Kidney (tissue), 14 donors: ENCODE measurements around the gene COL23A1. TPM values are rescaled to one million over a fixed set of nuclear protein-coding genes. Genes with fewer than 3 reads are reported as not detected.

ENCODE experiments used
- DNase-seq, 5 donors: peaks; one replicate each; pipeline ENCODE4 v3.0.0-alpha.2; 2013 to 2020
- FAIRE-seq: peaks from 2 replicates; lab custom pipeline; 2012; peaks lifted over from hg19 to GRCh38; lab: Jason Lieb, UNC
- H3K27ac ChIP-seq, 2 donors: one replicate each; pipeline ENCODE4 v1.7.0; 2013; ENCODE audit warnings: low read depth in 2 of 2, low read length in 2 of 2, inconsistent platforms in 1 of 2
- H3K27me3 ChIP-seq: one replicate; pipeline ENCODE4 v1.7.1; 2013; ENCODE audit warnings: low read length, inconsistent platforms; ENCODE audit not compliant: control insufficient read depth, insufficient read depth
- H3K36me3 ChIP-seq, 3 donors: one replicate each; pipeline versions ENCODE4 v1.7.0 to v1.7.1; 2013; ENCODE audit warnings: low read length in 3 of 3, control low read depth in 1 of 3, inconsistent platforms in 1 of 3; ENCODE audit not compliant: insufficient read depth in 3 of 3, control insufficient read depth in 2 of 3
- H3K4me1 ChIP-seq, 3 donors: one replicate each; pipeline versions ENCODE4 v1.7.0 to v1.7.1; 2013; ENCODE audit warnings: low read length in 3 of 3, inconsistent platforms in 1 of 3, low read depth in 1 of 3; ENCODE audit not compliant: control insufficient read depth in 2 of 3, insufficient read depth in 2 of 3
- H3K4me3 ChIP-seq, 3 donors: one replicate each; pipeline versions ENCODE4 v1.7.0 to v1.8.1; 2013; ENCODE audit warnings: low read length in 3 of 3, control low read depth in 1 of 3, inconsistent platforms in 1 of 3
- H3K9ac ChIP-seq, 3 donors: one replicate each; pipeline versions ENCODE4 v1.7.0 to v1.7.1; 2013; ENCODE audit warnings: low read length in 3 of 3, control low read depth in 1 of 3, inconsistent platforms in 1 of 3
- H3K9me3 ChIP-seq, 3 donors: one replicate each; pipeline versions ENCODE4 v1.7.0 to v1.7.1; 2013; ENCODE audit warnings: low read length in 3 of 3, control low read depth in 1 of 3, inconsistent platforms in 1 of 3; ENCODE audit not compliant: control insufficient read depth in 2 of 3, insufficient read depth in 1 of 3
- intact Hi-C: fragments of 100-400 bp; cut with DNase I; formaldehyde crosslinking; loops from one replicate; pipeline ENCODE4 v1.11.1; 2022
- polyA plus RNA-seq: library from polyadenylated mRNA; stranded (reverse); fragments of 350-450 nt; fragmentation: Illumina TruSeq; extraction: RNeasy Lipid Tissue Mini Kit (QIAGEN cat#74804); gene quantifications from one replicate; pipeline ENCODE4 v1.2.3, GENCODE V29; 2014; ENCODE audit warnings: low read depth, low replicate concordance; ENCODE audit not compliant: insufficient read depth
- total RNA-seq: library from RNA; stranded (reverse); fragmentation: NEBNext Ultra II Directional; extraction: Animal tissue kit (Norgen Biotek cat#: 25700); gene quantifications from one replicate; pipeline ENCODE4 v1.2.1, GENCODE V29; 2021
- TF ChIP-seq, protein P1 (sequence below): IDR thresholded peaks from 3 replicates; pipeline ENCODE4 v1.5.1; 2012; ENCODE audit warnings: mild to moderate bottlenecking, moderate library complexity, borderline replicate concordance; ENCODE audit not compliant: insufficient read depth; ENCODE audit errors: extremely low read depth
- donor health status: control.
- donor health status: control.
- donor health status: control.
- donor health status: control.
- donor health status: control.
- donor health status: DM: yes; HTN: yes; CAD: no.
- donor health status: Normal renal cell carcinoma (clear cell type).

The COL23A1 gene
- total and polyA plus RNA-seq, 2 donors from 2014 or later = 4.1 to 8.7 TPM

DNA sequence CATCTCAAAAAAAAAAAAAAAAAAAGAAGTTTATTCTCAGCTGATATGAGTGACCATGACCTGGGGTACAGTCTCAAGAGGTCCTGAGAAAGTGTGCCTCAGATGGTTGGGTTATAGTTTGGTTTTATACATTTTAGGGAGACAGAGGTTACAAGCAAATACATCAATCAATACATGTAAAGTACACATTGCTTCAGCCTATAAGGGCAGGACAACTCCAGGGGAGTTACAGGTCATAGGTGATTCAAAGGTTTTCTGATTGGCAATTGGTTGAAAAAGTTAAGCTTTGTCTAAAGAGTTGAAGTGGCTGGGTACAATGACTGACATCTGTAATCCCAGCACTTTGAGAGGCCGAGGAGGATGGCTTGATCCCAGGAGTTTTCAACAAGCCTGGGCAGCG lies 400.8 kb downstream of the COL23A1 start:
- no peak overlapping the region for H3K4me3 ChIP-seq
- H3K9ac ChIP-seq = no peak overlapping the region
- H3K36me3 ChIP-seq = no peaks in the 10 kb centered on the region
- H3K9me3 ChIP-seq = no peaks in the 10 kb centered on the region
- H3K4me1 ChIP-seq = no peaks in the 10 kb centered on the region
- TF ChIP-seq, protein P1, sequence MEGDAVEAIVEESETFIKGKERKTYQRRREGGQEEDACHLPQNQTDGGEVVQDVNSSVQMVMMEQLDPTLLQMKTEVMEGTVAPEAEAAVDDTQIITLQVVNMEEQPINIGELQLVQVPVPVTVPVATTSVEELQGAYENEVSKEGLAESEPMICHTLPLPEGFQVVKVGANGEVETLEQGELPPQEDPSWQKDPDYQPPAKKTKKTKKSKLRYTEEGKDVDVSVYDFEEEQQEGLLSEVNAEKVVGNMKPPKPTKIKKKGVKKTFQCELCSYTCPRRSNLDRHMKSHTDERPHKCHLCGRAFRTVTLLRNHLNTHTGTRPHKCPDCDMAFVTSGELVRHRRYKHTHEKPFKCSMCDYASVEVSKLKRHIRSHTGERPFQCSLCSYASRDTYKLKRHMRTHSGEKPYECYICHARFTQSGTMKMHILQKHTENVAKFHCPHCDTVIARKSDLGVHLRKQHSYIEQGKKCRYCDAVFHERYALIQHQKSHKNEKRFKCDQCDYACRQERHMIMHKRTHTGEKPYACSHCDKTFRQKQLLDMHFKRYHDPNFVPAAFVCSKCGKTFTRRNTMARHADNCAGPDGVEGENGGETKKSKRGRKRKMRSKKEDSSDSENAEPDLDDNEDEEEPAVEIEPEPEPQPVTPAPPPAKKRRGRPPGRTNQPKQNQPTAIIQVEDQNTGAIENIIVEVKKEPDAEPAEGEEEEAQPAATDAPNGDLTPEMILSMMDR = no peak
- H3K27ac ChIP-seq = no peak overlapping the region
- intact Hi-C loops = no loop called here
- DNase-seq = no peak
- H3K27me3 ChIP-seq = no peaks in the 10 kb centered on the region
- FAIRE-seq = no peak

Other genes with a start within 250 kb of the COL23A1 start
- gene CLK4, start 36.7 kb upstream of the COL23A1 start, total RNA-seq = 37.8 TPM
- 15.4 TPM for gene CLK4, start 36.7 kb upstream of the COL23A1 start, polyA plus RNA-seq
- 12.9 TPM for gene ZNF354A, start 140.3 kb upstream of the COL23A1 start, total RNA-seq
- gene ZNF354A, start 140.3 kb upstream of the COL23A1 start, polyA plus RNA-seq = 8.5 TPM